Stimulated activated CD8-positive, alpha-beta memory T cell treated with anti-CD3 and anti-CD28 coated beads, Interleukin-15, amount 100 ng/mL, for 24 hours (primary cell): ENCODE measurements around the gene ZNF135.

Experiments
- DNase-seq: peaks from one replicate; pipeline ENCODE4 v3.0.0-alpha.2; 2020; ENCODE audit warnings: low read depth

Gene ZNF135

DNA sequence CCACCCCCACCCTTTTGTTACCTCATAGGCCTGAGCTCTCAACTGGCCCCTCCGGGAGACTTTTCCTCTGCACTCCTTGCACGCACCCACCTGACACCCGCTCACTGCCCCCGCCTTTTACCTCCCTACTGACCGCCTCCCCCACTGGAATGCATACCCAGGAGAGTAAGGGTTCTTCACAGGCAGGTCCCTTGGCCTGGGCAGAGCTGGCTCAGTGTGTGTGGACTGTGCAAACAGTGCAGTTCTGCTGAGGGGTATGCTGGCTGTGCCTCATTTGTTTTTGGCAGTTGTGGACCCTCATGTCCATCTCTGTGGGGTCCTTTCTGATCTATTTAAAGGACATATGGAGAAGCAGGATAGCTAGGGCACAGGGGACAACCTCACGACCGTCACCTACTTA lies 34.0 kb downstream of the ZNF135 start:
- no peak for DNase-seq

DNA sequence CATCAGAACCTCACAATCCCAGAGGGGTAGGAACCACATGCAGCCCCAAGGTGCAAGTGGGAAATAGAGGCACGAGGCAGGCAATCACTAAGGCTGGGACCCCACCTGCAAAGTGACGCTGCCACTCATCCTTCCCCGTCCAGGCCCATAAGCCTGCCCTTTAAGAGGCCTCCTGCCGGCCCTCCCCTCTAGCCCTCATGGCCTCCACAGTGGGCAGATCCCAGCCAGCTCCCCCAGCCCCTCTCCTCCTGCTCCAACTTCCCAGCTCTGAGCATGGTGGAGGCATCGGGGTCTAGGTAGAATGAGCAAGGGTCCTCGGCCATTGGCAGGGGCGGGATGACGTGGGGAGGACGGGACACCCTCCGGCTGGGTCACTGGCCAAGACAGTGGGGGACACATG lies 36.2 kb downstream of the ZNF135 start:
- DNase-seq, result no peak

DNA sequence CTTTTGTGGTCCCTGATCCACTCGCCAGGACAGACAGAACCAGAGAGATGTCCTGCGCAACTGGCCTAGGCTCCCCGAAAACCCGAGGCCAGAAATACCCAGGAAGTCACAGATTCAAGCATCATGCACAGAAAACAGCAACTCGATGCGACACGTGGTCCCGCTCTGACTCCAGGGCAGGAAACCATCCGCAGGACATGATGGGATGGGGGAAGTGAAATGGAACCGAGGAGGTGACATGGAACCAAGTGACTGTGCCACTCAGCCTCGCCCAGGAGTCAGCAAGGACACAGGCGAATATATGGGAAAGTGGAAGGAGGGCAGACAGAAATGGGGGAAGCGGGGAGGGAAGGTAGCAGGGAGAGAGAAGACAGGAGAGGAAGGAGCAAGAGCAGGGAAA lies 37.8 kb downstream of the ZNF135 start:
- no peak for DNase-seq

GRCh38 chr19:58097349-58097748 lies 38.3 kb downstream of the ZNF135 start:
- no peak for DNase-seq

DNA sequence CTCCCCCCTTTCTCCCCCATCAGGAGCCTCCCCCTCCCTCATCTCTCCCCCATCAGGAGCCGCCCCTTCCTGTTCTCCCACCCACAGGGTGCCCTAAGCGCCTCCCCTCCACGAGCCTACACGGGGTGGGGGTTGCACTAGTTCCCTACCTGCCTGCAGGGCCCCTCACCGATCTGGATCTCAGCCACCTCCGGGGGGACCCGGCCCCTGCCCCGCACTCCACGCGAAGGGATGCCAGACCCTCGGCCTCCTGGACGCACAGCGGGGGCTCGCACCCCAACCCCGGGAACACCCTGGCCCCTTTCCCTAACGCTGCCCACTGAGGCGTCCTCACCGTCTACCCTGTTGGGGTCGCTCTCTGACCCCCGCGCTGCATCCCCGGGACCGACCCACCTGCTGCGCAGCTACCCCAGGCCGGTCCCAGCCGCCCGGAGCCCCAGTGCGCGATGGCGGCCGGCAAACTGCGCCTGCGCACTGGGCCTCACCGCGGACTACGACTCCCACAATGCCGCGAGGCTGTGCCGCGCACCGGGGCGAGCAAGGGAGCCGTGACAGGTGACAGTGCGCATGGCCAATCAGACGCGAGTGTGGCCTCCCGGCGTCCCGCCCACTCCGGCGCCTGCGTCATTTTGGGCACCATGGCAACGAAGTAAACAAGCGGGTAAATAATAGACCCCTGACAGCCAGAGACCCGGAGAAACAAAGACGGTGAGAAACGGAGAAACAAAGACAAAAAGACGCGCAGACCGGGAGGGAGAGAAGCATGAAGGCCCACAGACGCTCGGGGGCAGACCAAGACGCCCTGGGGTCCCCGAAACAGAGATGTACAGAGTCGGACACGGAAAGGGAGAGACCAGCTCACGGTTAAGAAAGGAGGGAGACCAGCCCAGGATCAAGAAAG lies 38.9 kb downstream of the ZNF135 start, which contains the start of gene ZSCAN18:
ZSCAN18 (minus strand) TSS at position 451 of the 901 bp plus-strand sequence. CDS start 7,964 bp downstream, outside the sequence.
- DNase-seq, result peak; percentile 90

GRCh38 chr19:58098682-58098998 lies 39.6 kb downstream of the ZNF135 start:
- no peak for DNase-seq

- no peak for DNase-seq
Measured at GRCh38 chr19:58107778-58108545, 48.9 kb downstream of the ZNF135 start.

GRCh38 chr19:58108546-58108817 lies 49.4 kb downstream of the ZNF135 start:
- no peak for DNase-seq

DNA sequence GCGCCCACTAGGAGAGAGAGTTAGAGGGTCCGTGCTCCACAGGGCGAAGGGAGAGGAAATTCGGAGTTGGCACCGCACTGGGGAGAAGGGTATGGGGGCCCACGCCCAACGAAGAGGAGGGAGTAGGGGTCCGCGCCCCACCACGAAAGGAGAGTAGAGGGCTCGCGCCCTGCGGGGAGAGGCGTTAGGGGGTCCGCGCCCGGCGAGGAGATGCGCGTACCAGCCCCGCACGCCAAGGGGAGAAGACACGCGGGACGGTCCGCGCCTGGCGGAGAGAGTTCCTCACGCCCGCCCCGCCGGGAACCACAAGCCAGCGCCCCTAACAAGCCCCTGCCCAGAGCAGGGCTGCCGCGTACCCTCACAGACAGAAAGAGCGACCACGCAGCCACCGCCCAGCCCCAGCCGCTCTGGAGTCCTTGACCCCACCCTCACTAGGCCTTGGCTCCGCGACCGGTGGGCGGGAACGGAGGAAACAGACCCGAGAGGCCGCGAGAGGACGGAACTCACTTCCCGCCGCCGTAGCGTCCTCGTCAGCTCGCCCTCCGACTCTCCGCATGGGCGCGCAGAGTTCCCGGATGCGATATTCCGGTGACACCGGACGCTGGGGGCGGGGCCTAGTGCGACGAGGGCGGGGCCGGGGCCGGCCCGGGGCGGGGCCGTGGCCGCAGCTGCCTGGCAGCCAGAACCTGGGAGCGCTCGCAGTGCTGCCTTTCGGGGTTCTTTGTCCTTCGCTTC lies 58.9 kb downstream of the ZNF135 start:
- DNase-seq, result no peak

GRCh38 chr19:58118979-58119733 lies 60.1 kb downstream of the ZNF135 start:
- no peak for DNase-seq
